Endodermal cell (in vitro differentiated cells): ENCODE measurements around the gene CORO6. TPM values are rescaled to one million over a fixed set of nuclear protein-coding genes. Genes with fewer than 3 reads are reported as not detected.

Source experiments
- DNase-seq: peaks from one replicate; pipeline ENCODE4 v3.0.0-alpha.2; 2017
- H3K27ac ChIP-seq: 2 replicates; pipeline ENCODE4 v1.5.1; 2013; ENCODE audit warnings: mild to moderate bottlenecking, low read depth, low read length, moderate library complexity
- H3K27me3 ChIP-seq: 2 replicates; pipeline ENCODE4 v1.6.1; 2013; ENCODE audit warnings: mild to moderate bottlenecking, low read length, moderate library complexity; ENCODE audit not compliant: insufficient read depth, control insufficient read depth, poor library complexity, severe bottlenecking
- H3K36me3 ChIP-seq: 2 replicates; pipeline ENCODE4 v1.7.0; 2013; ENCODE audit warnings: mild to moderate bottlenecking, low read length, moderate library complexity; ENCODE audit not compliant: control insufficient read depth, insufficient read depth
- H3K4me1 ChIP-seq: one replicate; pipeline ENCODE4 v1.7.0; 2013; ENCODE audit warnings: low read length; ENCODE audit not compliant: control insufficient read depth, insufficient read depth
- H3K4me3 ChIP-seq: 2 replicates; pipeline ENCODE4 v1.5.1; 2013; ENCODE audit warnings: mild to moderate bottlenecking, low read length, moderate library complexity
- H3K9ac ChIP-seq: 2 replicates; pipeline ENCODE4 v1.6.1; 2013; ENCODE audit warnings: mild to moderate bottlenecking, low read length, moderate library complexity; ENCODE audit not compliant: poor library complexity, severe bottlenecking; ENCODE audit errors: extremely low read depth
- H3K9me3 ChIP-seq: 2 replicates; pipeline ENCODE4 v1.6.1; 2013; ENCODE audit warnings: mild to moderate bottlenecking, low read length, moderate library complexity; ENCODE audit not compliant: control insufficient read depth
- H3K27ac Mint-ChIP-seq: 2 replicates; pipeline ENCODE4 v1.8.0; 2020; ENCODE audit warnings: mixed read lengths
- H3K27me3 Mint-ChIP-seq: 2 replicates; pipeline ENCODE4 v1.8.0; 2021; ENCODE audit warnings: mild to moderate bottlenecking, mixed read lengths; ENCODE audit not compliant: insufficient read depth
- H3K36me3 Mint-ChIP-seq: 2 replicates; pipeline ENCODE4 v1.8.0; 2020; ENCODE audit warnings: low read depth, mixed read lengths
- H3K4me1 Mint-ChIP-seq: 2 replicates; pipeline ENCODE4 v1.8.0; 2020; ENCODE audit warnings: mixed read lengths
- H3K4me3 Mint-ChIP-seq: 2 replicates; pipeline ENCODE4 v1.8.0; 2020; ENCODE audit warnings: mild to moderate bottlenecking, moderate library complexity, mixed read lengths
- H3K9me3 Mint-ChIP-seq: 2 replicates; pipeline ENCODE4 v1.8.0; 2020; ENCODE audit warnings: mild to moderate bottlenecking, mixed read lengths
- CTCF ChIP-seq: fragments of 200-600 bp; sonication (generic); conservative IDR thresholded peaks from 2 replicates; pipeline ENCODE4 v1.5.0; 2021; ENCODE audit warnings: antibody characterized with exemption, mild to moderate bottlenecking
- WGBS, 2 experiments: methylation state at CpG; one replicate each; pipeline versions ENCODE4 v1.1.5 to v1.1.7; 2013; ENCODE audit warnings: missing lambda C conversion rate in 2 of 2, mixed read lengths in 1 of 2; ENCODE audit not compliant: insufficient coverage in 1 of 2, insufficient read length in 1 of 2; 5-methylcytosine and 5-hydroxymethylcytosine counted together
- total RNA-seq, 2 donors: library from RNA; stranded (reverse); fragmentation: NEBNext Ultra II Directional in 1 of 2; extraction: Animal tissue kit (Norgen Biotek cat#: 25700) in 1 of 2; gene quantifications; 2 replicates in 1 of 2; 3 replicates in 1 of 2; pipeline ENCODE4 v1.2.1, GENCODE V29; 2021

The CORO6 gene
- total RNA-seq, 2 donors from 2014 or later, result 0.86 to 1.00 TPM

DNA sequence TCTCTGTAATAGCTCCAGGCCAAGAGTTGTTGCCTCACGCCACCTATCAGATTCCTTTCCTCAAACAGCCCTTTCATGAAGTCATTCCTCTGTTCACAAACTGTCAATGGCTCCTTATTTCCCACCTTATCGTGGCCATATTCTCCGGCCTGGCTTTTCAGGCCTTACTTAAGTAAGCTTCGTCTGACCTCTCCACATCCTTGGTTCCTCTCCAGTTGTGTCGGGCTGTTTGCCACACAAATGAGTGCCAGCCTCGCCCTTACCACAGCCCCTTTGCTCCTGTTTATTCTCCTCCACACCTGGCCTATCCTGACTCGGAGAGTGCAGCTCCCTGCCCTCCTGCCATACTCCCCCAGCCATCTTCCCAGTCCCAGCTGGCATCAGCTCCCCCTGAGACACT, 52.2 kb downstream of the CORO6 start:
- Histone ChIP-seq H3K36me3 (peaks cover 16% of the 10 kb centered on the region), H3K27ac (no peak overlapping the region), H3K9me3 (no peaks in the 10 kb centered on the region), H3K4me1 (no peaks in the 10 kb centered on the region), H3K27me3 (peaks cover 23% of the 10 kb centered on the region), H3K4me3 (no peak overlapping the region), H3K9ac (no peak overlapping the region)
- no peak overlapping the region for H3K27ac Mint-ChIP-seq
- H3K27me3 Mint-ChIP-seq, result peaks cover 37% of the 10 kb centered on the region
- peaks cover 8% of the 10 kb centered on the region for H3K36me3 Mint-ChIP-seq
- no peak for TF ChIP-seq CTCF
- H3K4me1 Mint-ChIP-seq, result peaks cover 10% of the 10 kb centered on the region
- H3K9me3 Mint-ChIP-seq, result no peaks in the 10 kb centered on the region
- peak; percentile 32 for DNase-seq
- 91 to 99% methylated on average over 6 to 7 of the region's 7 CpGs for WGBS, 2 experiments
- no peak overlapping the region for H3K4me3 Mint-ChIP-seq

DNA sequence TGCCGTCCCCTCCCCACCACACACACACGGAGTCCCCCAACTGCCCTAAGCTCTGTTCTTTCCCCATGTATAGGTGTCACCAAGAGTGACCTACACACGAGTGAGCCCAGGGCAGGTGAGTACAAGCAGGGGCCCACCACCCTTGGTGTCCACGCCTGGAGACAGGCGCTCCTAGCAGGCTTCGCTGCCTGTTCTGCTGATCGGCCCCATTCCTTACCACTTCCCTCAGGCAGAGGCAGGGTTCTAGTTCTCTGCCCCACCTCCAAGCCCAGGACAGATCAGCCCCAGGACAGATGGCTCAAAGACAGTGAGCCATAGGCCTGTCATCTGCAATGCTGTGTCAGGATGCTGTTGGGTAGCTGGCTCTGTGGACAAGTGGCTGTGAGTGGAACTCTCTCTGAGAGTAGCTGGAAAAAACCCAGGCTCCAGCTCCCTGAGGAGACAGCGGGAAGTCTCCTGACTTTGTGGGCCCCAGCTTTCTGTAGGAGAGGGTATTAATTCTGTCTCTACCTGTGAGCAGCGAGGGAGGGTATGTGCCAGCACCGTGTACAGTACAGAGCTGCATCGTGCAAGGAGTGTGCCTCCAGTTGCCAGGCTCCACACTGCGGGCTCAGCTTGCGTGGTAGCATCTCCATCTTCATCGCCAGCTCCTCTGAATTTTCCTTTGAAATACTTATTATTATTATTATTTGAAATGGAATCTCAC, 53.3 kb downstream of the CORO6 start:
- peaks cover 47% of the 10 kb centered on the region for H3K27me3 Mint-ChIP-seq
- H3K27ac Mint-ChIP-seq, result no peak overlapping the region
- H3K4me3 Mint-ChIP-seq, result peak overlapping the region; percentile 68
- no peak for DNase-seq
- WGBS, 2 experiments, result 75 to 82% methylated on average over 9 to 14 of the region's 14 CpGs
- H3K9ac ChIP-seq, result no peak overlapping the region
- no peaks in the 10 kb centered on the region for H3K9me3 ChIP-seq
- H3K4me3 ChIP-seq, result peak overlapping the region; percentile 86
- peaks cover 11% of the 10 kb centered on the region for H3K36me3 ChIP-seq
- H3K27ac ChIP-seq, result no peak overlapping the region
- peaks cover 10% of the 10 kb centered on the region for H3K4me1 Mint-ChIP-seq
- peaks cover 3% of the 10 kb centered on the region for H3K36me3 Mint-ChIP-seq
- H3K27me3 ChIP-seq, result peaks cover 34% of the 10 kb centered on the region
- H3K4me1 ChIP-seq, result no peaks in the 10 kb centered on the region
- TF ChIP-seq CTCF, result no peak
- H3K9me3 Mint-ChIP-seq, result no peaks in the 10 kb centered on the region

DNA sequence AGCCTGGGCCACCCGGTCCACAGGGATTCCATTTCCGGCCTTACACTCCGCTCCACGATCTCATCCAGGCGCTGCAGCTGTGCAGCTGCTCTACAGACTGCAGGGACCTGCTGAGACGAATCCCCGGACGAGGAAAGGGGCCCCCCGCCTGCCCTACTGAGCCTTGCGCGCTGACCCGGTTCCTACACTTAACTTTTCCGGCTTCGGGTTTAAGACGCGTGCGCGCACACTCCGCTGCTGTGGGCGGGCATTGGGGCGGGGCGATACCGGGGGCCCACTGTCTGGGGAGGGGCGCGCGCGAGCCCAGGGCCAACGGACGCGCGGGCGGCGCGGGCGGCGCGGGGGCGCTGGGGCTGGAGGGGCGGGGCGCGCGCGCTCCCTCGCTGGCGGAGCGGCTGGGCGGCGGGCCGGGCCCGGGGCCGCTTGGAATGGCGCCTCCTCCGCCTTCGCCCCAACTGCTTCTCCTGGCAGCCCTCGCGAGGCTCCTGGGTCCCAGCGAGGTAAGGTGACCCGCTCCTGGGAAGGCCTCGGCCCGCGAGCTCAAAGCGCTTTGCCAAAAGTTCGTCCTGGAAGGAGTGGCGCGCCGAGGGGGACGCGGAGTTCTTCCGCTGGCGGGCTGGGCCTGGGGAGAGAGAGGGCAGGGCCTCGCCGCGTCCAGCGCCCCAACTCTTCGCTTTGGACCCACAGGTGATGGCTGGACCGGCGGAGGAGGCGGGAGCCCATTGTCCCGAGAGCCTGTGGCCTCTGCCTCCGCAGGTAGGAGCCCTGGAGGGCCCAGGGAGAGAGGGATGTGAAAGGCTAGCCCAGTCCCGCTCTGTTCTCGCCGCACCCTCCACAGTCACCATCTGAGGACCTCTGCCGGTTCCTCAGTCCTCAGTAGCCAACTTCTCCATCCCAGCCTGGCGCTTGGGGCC, 54.1 kb downstream of the CORO6 start, which contains the start of gene TP53I13:
TP53I13 (plus strand) TSS at position 371 of the 914 bp plus-strand sequence; CDS start at position 429, 58 bp downstream.
- Mint-ChIP-seq H3K9me3 (no peaks in the 10 kb centered on the region), H3K4me3 (peak within 1 kb of the TSS; percentile 68), H3K4me1 (peaks cover 10% of the 10 kb centered on the region), H3K27ac (peak within 1 kb of the TSS; percentile 57), H3K36me3 (no peaks in the 10 kb centered on the region), H3K27me3 (peaks cover 53% of the 10 kb centered on the region)
- peaks cover 4% of the 10 kb centered on the region for H3K36me3 ChIP-seq
- H3K9ac ChIP-seq, result peak within 1 kb of the TSS; percentile 51
- DNase-seq, result peak; percentile 97
- WGBS, 2 experiments, result 1% methylated on average over 40 to 85 of the region's 85 CpGs
- H3K4me1 ChIP-seq, result no peaks in the 10 kb centered on the region
- peak within 1 kb of the TSS; percentile 86 for H3K4me3 ChIP-seq
- H3K27ac ChIP-seq, result no peak within 1 kb of the TSS
- no peaks in the 10 kb centered on the region for H3K9me3 ChIP-seq
- peaks cover 41% of the 10 kb centered on the region for H3K27me3 ChIP-seq
- no peak for TF ChIP-seq CTCF
